Parathyroid adenoma (tissue), 2 donors: ENCODE results near the gene RNF114.

Experiments
- H2AFZ ChIP-seq: fragments of 300-600 bp; sonication (generic); one replicate; pipeline ENCODE4 v1.7.0; 2017; ENCODE audit warnings: antibody characterized with exemption, mild to moderate bottlenecking
- H3K27ac ChIP-seq: fragments of 300-600 bp; sonication (generic); one replicate; pipeline ENCODE4 v1.7.0; 2017
- H3K27me3 ChIP-seq: fragments of 300-600 bp; sonication (generic); one replicate; pipeline ENCODE4 v1.7.0; 2017; ENCODE audit warnings: low read length; ENCODE audit not compliant: control insufficient read depth, insufficient read depth
- H3K36me3 ChIP-seq: fragments of 300-600 bp; sonication (generic); one replicate; pipeline ENCODE4 v1.7.0; 2017; ENCODE audit warnings: low read length; ENCODE audit not compliant: control insufficient read depth, insufficient read depth
- H3K4me1 ChIP-seq: fragments of 300-600 bp; sonication (generic); one replicate; pipeline ENCODE4 v1.7.0; 2017; ENCODE audit warnings: control low read depth
- H3K4me2 ChIP-seq: fragments of 300-600 bp; sonication (generic); one replicate; pipeline ENCODE4 v1.7.0; 2017; ENCODE audit warnings: low read length
- H3K4me3 ChIP-seq: fragments of 300-600 bp; sonication (generic); one replicate; pipeline ENCODE4 v1.7.0; 2017; ENCODE audit warnings: low read depth, low read length
- H3K79me2 ChIP-seq: fragments of 300-600 bp; sonication (generic); one replicate; pipeline ENCODE4 v1.7.0; 2017; ENCODE audit warnings: control low read depth
- H3K9ac ChIP-seq: fragments of 300-600 bp; sonication (generic); one replicate; pipeline ENCODE4 v1.7.0; 2017; ENCODE audit warnings: mild to moderate bottlenecking
- H3K9me3 ChIP-seq: fragments of 300-600 bp; sonication (generic); one replicate; pipeline ENCODE4 v1.7.0; 2017; ENCODE audit warnings: low read length; ENCODE audit not compliant: control insufficient read depth
- TF ChIP-seq, protein P1 (sequence below): fragments of 300-600 bp; sonication (generic); IDR thresholded peaks from one replicate; pipeline ENCODE4 v1.7.0; 2017; ENCODE audit warnings: antibody characterized with exemption, mild to moderate bottlenecking
- donor health status: primary hyperparathyroidism.

RNF114 gene

DNA sequence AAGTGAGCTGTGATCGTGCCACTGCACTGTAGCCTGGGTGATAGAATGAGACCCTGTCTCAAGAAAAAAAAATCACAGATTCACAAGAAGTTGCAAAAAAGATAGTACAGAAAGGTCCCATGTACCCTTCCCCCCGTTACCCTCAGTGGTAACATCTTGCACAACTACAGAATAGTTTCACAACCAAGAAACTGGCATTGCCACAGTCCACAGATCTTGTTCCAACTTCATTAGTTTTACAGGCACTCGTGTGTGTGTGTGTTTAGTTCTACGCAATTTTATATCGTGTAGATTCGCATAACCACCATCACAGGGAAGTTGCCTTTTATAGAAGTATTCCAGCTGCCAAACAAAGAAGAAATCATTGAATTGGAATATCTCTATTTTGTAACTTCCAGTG lies 40.0 kb upstream of the RNF114 start:
- H3K36me3 ChIP-seq: no peaks in the 10 kb centered on the region
- no peak overlapping the region for H3K4me2 ChIP-seq
- H3K4me3 ChIP-seq: no peak overlapping the region
- H3K9me3 ChIP-seq: no peaks in the 10 kb centered on the region
- TF ChIP-seq, protein P1, sequence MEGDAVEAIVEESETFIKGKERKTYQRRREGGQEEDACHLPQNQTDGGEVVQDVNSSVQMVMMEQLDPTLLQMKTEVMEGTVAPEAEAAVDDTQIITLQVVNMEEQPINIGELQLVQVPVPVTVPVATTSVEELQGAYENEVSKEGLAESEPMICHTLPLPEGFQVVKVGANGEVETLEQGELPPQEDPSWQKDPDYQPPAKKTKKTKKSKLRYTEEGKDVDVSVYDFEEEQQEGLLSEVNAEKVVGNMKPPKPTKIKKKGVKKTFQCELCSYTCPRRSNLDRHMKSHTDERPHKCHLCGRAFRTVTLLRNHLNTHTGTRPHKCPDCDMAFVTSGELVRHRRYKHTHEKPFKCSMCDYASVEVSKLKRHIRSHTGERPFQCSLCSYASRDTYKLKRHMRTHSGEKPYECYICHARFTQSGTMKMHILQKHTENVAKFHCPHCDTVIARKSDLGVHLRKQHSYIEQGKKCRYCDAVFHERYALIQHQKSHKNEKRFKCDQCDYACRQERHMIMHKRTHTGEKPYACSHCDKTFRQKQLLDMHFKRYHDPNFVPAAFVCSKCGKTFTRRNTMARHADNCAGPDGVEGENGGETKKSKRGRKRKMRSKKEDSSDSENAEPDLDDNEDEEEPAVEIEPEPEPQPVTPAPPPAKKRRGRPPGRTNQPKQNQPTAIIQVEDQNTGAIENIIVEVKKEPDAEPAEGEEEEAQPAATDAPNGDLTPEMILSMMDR: no peak
- H3K27ac ChIP-seq: no peak overlapping the region
- no peaks in the 10 kb centered on the region for H3K27me3 ChIP-seq
- no peaks in the 10 kb centered on the region for H3K4me1 ChIP-seq
- no peak overlapping the region for H3K9ac ChIP-seq
- H3K79me2 ChIP-seq: peaks cover 9% of the 10 kb centered on the region
- H2AFZ ChIP-seq: no peak overlapping the region

DNA sequence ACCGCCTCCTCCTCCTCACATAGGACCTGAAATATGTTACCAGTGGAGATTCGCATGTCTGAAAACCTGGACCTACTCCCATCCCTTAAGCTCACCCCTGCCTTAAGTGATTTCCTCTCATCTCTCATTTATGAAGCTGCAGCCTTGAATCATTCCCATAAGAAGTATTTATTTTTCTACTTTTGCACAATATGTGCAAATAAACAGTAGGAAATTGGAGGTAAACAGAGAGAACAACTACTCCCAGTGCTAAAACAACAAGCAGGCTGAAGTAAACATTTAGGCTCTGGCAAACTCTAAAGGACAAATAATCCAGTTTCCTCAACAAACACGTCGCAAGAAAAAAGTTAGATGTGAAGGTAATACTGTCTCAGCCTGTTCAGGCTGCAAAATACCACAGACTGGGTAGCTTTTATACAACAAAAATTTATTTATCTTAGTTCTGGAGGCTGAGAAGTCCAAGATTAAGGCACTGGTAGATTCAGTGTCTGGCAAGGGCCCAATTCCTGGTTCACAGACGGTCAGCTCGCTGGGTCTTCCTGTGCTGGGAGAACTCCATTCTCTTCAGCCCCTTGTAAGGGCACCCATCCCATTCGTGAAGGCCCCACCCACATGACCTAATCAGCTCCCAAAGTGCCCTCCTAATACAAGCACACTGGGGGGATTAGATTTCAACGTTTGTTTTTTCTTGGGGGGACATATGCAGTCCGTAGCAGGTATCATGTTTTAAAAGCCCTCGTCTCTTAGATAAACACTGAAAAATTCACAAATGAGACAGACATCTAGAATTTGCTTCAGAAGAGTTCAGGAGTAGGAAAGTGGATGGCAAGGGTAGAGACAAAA lies 36.4 kb upstream of the RNF114 start:
- Histone ChIP-seq H3K79me2 (peaks cover 13% of the 10 kb centered on the region), H3K4me3 (no peak overlapping the region), H3K9me3 (no peaks in the 10 kb centered on the region), H3K4me1 (no peaks in the 10 kb centered on the region), H3K27ac (no peak overlapping the region), H3K4me2 (no peak overlapping the region), H3K9ac (no peak overlapping the region), H3K36me3 (no peaks in the 10 kb centered on the region), H2AFZ (no peak overlapping the region), H3K27me3 (no peaks in the 10 kb centered on the region)
- TF ChIP-seq, protein P1: no peak

- no peak overlapping the region for H2AFZ ChIP-seq
- H3K4me3 ChIP-seq: no peak overlapping the region
- TF ChIP-seq, protein P1: no peak
- H3K4me2 ChIP-seq: no peak overlapping the region
- no peak overlapping the region for H3K27ac ChIP-seq
- no peaks in the 10 kb centered on the region for H3K36me3 ChIP-seq
- no peaks in the 10 kb centered on the region for H3K4me1 ChIP-seq
- no peaks in the 10 kb centered on the region for H3K9me3 ChIP-seq
- H3K79me2 ChIP-seq: peaks cover 11% of the 10 kb centered on the region
- H3K27me3 ChIP-seq: no peaks in the 10 kb centered on the region
- H3K9ac ChIP-seq: no peak overlapping the region
These were observed 34.6 kb upstream of the RNF114 start for GRCh38 chr20:49901588-49901987.

GRCh38 chr20:49904440-49905214 lies 31.6 kb upstream of the RNF114 start:
- no peak overlapping the region for H3K27ac ChIP-seq
- H2AFZ ChIP-seq: no peak overlapping the region
- no peaks in the 10 kb centered on the region for H3K9me3 ChIP-seq
- TF ChIP-seq, protein P1: no peak
- no peak overlapping the region for H3K9ac ChIP-seq
- H3K4me2 ChIP-seq: no peak overlapping the region
- no peak overlapping the region for H3K4me3 ChIP-seq
- H3K79me2 ChIP-seq: peaks cover 14% of the 10 kb centered on the region
- H3K36me3 ChIP-seq: no peaks in the 10 kb centered on the region
- H3K4me1 ChIP-seq: no peaks in the 10 kb centered on the region
- no peaks in the 10 kb centered on the region for H3K27me3 ChIP-seq
